NCI-H748 (cell line): Measurements from ENCODE around the gene TMEM222.
A peak's percentile ranks its signal among the peaks of the same experiment; 100 is the strongest.

ENCODE experiments used
- DNase-seq: peaks from one replicate; lab custom pipeline; 2025; ENCODE audit not compliant: unreplicated experiment; lab: John Stamatoyannopoulos, UW

TMEM222 gene

DNA sequence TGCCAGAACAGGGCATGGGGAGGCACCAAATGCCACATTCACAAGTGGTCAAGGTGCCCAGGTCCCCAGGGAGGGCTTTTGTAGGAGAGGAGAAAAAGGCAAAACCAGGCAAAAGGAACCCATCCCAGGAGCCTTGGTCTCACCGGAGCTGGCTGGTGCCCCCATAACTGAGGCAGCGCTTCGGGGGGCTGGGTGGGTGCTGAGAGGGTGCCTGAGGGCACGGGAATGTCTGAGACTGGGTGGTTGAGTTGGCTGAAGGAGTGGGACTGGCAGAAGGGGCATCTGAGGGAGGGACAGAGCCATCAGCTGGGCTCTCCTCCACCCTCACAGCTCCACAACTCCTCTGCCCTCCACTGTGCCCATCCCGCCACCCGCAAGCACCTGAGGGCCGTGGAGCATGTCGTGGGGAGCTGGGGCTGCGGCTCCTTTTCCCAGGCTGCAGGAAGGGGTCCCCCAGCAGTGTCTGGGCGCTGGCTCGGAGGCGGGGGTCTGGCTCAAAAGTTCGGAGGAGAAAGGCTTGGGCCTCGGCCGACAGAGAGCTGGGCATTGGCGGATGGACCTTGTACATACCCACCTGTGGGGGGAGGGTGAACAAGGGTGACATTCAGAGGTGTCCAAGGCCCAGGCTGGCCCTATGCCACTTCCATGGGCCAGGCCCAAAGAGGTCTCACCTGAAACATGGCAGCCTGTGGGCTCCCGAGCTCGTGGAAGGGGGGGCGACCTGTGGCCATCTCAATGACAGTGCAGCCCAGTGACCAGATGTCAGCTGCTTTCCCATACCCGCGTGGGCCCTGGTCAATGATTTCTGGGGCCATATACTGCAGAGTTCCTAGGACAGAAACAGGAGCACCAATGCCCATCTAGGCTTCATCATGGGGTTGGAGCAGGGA is 36.3 kb downstream of the TMEM222 start:
- no peak for DNase-seq

DNA sequence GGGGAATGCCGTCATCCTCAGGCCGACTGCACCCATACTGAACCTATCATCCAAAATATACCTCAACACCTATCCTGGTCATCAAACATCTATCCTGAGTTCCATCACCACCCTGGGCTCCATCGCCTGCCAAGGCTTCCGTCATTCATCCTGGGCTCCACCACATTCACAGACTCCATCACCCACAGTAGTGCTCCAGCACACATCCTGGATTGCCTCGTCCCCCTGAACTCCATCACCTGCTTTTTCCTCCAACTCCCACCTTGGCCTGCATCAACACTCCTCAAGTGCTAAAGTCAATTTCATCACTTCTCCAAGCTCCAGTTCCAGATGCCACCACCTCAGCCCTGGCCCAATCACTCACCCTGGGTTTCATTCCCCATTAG is 37.0 kb downstream of the TMEM222 start:
- DNase-seq: no peak

DNA sequence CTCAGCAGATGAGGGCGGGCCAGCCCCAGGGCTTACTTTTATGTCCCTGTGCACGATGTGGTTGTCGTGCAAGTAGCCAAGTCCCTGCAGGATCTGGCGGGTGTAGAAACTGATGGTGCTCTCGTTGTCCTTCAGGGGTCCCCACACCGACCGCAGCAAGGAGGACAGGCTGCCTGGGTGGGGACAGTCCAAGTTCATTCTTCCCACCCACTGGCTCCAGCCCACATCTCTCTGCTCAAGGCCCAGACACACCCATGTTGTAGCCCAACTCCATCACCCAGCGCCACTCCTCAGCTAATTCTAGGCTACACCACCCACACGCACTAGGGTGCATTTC is 37.8 kb downstream of the TMEM222 start:
- no peak for DNase-seq

DNA sequence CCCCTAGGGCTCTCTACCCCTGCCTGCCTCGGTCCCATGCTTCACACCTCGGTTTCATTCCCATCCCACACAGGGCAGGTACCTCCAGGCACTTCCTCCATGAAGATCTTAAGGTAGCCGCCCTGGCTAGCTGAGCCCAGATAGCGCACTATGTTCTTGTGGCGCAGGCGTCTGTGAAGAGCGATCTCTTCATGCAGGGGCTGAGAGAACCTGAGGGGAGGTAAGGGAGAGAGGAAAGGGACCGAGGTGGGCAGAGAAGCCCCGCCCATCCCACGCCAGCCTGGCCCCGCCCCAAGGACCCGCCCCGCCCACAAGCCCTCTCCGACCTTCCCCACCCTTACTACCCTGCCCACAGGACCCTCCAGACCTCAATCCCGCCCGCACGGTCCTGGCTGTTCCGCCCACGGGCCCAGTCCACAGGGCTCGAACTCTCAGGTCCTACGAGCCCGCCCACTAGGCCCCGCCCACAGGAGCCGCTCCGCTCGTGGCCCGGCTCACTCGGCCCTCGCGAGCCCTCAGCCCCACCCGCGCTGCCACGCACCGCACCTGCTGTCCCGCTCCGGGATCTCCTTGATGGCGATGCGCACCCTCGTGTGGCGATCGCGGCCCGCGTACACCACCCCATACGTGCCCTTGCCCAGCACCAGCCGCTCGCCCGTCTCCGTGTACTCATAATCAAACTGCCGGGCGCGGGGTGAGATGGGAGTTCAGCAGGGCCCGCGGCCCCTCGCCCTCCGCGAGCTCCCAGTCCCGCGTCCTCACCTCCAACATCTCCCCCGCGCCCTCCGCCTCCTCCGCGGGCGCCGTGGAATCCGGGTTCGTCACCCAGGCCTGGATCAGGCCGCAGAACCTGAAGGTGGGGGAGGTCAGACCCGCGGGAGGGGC is 38.4 kb downstream of the TMEM222 start:
- no peak for DNase-seq

DNA sequence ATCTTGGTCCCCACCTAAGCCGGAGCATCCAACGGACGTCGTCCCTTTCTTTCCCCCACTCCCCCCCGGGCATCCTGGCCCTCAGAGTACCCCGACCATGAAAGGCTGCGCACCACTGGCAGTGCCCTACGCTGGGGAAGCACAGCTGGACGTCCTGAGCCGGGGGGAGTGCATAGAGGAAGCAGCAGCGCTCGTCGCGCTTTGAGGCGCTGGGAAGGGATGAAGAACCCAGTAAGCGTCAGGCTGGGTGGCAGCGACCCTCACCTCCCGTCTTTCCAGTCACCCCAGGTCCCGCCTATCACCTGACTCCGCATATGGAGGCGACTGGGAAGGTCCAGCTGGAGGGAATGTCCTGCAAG is 39.1 kb downstream of the TMEM222 start:
- no peak for DNase-seq

DNA sequence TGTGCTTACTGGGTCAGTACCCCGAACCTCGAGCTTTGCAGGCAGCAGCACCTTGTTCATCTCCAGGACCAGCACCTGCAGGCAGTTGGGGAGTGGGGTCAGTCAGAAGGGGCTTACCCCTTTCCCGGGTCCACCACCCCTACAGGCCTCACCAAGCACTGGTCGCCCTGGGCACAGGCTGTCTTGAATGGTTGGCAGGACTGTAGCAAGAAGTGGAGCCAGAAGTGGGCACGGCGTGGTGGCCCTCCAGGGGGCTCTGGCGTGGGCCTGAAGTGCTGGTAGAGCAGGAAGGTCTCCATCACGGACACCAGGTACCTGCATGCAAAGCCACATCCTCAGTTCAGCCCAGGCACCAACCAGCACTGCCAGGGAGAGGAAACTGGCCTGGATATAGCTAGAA is 39.6 kb downstream of the TMEM222 start:
- no peak for DNase-seq

DNA sequence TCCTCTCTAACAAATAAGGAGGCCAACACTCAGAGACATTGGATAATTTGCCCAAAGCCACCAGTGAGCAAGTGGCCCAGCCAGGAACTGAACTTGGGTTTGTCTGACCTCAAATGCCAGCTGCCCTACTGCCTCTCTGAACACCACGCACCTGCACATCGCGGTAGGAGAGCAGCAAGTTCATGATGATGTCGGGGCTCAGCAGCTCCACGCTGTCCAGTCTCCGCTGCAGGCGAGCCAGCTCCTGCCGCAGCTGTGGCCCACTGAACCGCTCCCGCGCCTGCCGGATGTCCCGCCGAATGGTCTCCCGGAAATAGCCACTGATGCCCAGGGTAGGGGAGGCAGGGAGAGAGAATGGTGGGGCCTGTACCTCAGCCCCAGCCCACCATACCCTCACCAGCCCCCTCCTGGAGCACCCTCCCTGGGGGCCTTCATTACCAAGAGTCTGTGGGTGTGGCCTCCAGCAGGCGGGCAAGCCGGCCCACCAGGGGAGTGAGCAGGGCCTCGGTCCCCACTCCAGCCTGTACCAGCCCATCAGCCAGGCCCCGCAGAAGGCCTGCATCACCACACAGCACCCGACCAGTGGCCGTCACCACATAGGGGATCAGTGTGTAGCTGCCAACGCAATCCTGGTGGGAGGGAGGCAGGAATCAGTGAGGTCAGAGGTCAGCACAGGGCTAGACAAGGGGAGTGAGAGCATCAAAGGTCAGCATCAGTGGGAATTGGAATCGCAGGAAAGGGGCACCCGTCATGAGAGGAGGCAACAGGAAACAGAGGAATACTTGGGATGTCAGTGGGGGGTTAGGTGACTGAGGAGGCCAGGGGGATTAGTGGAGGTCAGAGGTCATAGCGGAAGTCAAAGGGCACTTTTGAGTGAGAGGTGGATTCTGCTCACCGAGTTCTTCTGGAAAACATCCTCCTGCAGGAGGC is 42.1 kb downstream of the TMEM222 start:
- no peak for DNase-seq

DNA sequence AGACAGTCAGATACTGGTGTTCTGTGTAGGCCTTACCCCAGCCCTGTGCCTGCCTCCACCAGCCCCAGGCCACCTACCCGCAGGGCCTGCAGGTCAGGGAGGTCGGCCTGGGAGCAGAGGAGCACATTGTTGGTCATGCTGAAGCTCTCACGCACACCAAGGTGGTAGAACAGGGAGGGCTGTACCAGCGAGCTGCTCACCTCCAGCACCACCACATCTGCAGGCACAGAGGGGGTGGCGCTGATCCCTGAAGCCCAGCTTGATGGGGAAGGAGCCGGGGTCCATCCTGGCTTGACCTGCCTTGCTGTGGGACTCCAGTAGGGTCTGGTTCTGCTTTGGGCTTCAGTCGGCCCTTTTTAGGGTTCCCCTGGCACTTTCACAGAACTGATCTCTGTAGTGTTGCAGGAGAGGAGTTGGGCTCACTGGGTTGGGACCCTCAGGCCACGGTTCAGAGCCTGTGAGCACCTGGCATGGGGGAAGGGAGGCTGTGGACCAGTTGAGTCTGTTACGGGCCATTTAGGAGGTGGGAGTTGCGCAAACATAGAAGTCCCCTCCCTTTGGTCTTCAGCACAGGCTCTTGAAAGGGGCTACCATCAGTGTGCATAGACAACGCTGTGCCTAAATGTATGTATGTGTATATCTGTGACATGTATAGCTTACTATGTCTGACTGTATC is 42.9 kb downstream of the TMEM222 start:
- DNase-seq: no peak

DNA sequence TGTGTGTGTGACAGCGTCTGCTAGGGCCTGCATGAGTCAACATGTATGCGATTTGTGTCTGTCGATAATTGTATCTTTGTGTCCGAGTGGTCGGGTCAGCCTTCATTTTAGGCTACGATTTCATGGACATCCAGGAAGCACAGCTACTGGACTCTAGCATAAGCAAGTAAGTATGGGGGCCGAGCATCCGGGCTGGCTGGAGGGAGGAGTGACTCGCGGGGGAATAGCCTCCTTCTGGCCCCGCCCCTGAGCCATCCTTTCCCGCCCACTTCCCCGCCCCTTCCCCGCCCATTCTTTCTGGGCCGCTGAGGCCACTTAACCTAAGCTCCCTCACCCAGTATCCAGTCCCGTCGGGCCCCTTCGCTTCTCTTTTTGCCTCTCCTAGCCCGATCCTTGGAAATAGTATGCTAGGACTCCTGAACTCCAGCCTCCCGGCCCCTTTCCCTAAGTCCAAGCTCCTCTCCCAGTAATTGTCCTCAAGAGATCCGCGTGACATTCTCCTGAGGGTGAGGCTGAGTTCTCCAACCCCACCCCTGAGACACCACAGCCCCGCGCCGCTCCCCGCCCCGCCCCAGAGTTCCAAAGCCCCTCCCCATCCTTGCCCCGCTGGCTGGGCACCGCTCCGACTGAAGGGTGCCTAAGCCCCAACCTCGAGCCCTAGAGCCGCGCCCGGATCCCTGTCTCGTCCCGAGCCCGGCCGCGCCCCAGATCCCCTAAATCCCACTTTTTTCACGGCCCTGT is 43.6 kb downstream of the TMEM222 start:
- peak; percentile 78 for DNase-seq

DNA sequence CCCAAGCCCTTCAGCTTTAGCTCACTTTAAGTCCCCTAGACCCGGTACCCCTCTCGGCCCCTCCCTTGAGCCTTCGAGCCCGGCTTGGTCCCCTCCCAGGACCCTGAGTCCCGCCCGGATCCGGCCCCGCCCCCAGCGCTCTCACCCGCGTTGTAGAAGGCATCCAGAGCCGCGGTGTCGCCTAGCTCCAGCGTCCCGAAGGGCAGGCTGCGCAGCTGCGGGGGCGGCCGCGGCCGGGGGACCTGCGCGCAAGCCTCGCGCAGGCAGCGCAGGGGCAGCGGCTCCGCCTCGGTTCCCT is 44.1 kb downstream of the TMEM222 start:
- DNase-seq: peak; percentile 79

DNA sequence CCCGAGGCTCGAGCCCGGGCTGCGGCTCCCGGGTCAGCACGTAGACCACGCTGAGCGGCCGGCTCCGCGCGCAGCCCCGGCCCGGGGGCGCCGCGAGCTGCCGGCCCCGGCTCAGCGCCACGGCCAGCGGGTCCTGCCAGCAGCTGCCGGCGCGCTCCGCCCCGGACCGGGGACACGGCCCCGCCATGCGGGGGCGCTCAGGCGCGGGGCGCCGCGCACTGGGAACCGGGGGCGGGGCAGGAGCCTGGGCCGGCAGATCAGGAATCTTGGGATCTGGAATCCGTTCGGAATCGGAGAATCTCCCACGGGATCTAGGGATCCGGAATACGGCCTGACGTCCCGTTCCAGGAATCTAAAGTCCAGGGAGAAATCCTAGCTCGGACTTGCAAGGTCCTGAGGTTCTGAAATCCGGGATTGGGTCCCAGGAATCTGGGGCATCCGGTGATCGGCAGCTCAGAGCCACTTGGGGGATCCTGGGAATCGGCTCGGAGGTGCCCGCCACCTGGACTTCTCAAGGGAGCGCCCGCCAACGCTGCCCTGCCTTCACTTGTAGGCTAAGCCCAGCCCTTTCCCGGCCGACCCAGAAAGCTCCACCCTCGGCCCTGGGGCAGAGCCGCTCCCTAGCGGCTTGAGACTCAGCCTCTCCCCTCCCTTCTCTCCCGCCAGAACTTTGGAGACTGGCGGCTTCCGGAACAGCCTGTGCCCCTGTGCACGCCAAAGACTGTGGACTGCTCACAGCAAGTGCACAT is 44.6 kb downstream of the TMEM222 start, which contains the start of gene MAP3K6:
MAP3K6 (minus strand) TSS at position 551 of the 749 bp plus-strand sequence; CDS start at position 187, 364 bp downstream.
- peak; percentile 73 for DNase-seq

DNA sequence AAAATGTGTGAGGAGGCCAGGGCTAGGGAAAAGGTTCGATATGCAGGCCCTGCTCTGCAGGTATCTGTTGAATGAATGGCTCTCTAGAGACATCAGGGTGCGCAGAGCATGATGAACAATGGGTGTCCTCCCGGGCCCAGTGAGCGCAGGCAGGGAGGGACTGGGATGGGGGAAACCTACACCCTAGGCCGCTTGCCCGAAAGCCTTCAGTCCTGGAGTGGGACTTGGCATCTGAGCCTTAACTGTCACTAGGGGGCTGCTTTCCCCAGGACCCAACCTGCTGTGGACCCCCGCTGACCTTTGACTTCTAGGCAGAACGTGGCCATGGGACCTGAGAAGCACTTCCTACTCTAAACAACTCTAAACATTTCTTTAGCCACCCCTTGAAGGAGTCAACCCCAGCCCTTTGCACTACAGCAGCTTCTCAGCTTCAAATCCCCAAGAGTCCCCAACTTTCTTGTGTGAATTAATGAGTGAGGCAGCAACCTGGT is 45.2 kb downstream of the TMEM222 start:
- DNase-seq: no peak

DNA sequence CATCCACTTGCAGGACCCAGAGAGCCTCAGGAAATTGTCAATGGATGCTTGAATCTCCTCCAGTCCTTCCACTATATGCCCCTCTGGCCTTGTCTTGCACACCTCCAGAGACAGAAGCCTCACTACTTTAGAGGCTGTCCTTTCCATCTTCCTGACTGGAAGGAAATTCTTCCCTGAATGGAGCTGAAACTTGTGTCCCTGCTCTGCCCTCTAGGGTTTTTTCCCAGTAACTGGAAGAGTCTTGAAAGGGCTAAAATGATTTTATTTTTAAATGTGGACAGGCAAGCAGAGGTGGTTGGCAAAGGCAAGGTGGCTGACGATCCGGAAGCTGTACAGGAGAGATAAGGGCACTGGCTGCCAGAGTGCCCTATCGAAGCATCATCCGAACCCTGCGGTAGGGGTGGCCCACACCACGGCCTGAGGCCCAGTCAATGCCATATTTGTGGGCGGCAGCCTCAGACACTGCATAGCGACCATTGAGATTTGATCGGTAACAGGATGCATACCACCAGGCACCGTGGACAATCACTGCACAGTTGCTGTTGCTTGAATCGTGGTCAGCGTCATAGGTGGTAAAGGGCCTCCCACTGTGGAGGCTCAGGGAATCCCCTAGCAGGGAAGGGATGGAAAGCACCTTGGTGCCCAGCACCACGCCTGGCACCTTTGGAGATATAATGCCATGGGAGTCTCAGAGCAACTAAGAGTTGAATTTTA is 47.1 kb downstream of the TMEM222 start:
- no peak for DNase-seq

DNA sequence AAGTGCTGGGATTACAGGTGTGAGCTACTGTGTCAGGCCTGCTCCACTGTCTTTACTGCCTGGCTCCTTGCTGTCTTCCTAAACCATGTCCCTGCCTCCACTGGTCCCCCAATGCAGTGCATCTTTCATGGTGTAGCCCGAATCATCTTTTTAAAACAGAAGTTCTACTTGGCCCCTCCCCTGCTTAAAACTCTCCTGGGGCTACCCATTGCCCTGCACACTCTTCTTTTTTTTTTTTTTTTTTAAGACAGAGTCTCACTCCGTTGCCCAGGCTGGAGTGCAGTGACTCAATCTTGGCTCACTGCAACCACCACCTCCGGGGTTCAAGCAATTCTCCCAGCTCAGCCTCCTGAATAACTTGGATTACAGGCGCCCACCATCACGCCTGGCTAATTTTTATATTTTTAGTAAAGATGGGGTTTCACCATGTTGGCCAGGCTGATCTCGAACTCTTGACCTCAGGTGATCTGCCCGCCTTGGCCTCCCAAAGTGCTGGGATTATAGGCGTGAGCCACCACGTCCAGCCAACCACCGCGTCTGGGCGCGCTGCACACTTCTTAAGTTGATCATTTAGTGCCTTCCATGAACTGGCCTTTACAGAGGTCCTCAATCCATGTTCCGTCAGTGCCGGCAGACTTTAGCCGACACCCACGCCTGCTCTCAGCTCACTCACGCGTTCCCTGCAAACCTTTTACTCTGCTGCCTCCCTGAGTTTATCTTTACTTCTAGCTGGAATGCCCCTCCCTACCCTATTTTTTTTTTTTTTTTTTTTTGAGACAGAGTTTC is 50.3 kb downstream of the TMEM222 start:
- no peak for DNase-seq

DNA sequence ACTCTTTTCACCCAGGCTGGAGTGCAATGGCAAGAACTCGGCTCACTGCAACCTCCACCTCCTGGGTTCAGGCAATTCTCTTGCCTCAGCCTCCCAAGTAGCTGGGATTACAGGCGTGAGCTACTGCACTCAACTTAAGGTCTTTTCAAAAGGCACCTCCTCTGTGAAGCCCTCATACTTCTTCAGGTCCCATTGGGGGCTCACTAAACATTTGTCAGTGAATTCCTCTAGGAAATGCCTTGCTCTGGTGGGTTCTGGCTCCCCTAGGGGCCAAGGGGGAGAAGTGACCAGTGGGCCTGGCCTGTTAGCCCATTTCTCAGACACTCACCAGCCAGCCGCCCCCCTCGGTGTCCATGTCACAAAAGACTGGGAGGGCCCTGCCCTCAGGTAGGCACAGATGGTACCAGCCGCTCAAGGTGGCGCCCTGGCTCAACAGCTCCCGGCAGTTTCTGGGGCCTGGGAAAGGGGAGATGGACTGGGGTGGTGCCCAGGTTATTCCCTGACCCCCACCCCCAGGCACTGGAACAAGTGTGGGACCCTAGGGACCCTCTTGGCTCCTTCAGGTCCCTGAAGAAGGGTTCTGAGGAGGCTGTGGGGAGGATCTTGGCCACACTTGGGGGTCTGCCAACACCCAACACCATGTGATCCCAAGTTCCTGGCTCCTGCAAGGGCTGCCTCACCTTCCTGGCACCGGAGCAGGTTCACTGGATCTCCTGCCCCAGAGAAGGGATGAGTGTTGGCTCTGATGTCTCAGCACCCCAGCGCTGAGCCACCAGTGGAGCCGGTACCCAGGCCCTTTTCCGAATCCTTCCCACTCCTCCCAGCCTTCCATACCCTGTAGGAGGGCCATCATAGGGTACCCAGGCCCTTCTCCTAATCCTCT is 51.1 kb downstream of the TMEM222 start:
- no peak for DNase-seq

DNA sequence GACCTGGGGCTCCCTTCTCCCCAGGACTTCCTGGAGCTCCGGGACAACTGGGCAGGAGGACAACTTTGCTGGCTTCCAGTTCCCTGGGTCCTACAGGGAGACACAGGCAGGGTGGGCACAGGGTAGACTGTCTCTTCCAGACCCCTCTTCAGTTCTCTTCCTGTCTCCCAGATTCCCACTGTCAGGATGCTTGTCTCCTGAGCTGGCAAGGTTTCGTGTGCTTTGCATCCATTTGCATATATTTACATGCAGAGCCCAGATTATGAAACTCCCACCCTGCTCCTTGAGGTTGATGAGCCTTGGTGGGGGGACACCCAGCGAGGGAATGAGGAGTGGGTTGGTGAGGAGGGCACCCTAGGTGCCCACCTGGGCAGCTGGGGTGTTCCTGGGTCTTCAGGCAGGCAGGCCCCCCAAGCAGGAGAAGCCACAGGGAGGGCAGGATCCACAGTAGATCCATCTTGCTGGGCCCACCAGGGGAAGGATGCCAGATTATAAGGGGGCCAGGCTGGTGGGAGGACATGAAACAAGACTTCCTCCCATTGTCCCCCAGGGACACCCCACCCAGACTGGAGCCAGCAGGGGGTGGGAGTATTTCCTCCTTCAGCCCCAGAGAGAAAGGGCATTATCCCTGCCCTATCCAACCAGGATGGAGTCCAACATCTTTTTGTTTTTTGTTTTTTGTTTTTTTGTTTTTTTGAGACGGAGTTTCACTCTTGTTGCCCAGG is 52.6 kb downstream of the TMEM222 start, which contains the start of gene FCN3:
FCN3 (minus strand) TSS at position 463 of the 725 bp plus-strand sequence; CDS start at position 457, 6 bp downstream.
- DNase-seq: no peak
